NCI-H187 (cell line): ENCODE measurements around the gene PMS1.
"Not testable (repeated sequence)": the region's sequence is repeated elsewhere in the genome, so short reads cannot be mapped to it uniquely, and the experiment has no call there.

Experiments used
- DNase-seq, 2 experiments: peaks; one replicate each; lab custom pipeline; 2025; lab: John Stamatoyannopoulos, UW

The PMS1 gene

GRCh38 chr2:189783927-189784867 lies at the start of gene PMS1, which contains the start of gene ORMDL1:
Gene PMS1, plus strand, starts transcription at chr2:189784450. Its CDS starts 7,360 bp downstream, at chr2:189791810.
Gene ORMDL1, minus strand, starts transcription at chr2:189784339. Its CDS starts 1,744 bp downstream, at chr2:189782595.
- DNase-seq, result peak; percentile 78 to 87

DNA sequence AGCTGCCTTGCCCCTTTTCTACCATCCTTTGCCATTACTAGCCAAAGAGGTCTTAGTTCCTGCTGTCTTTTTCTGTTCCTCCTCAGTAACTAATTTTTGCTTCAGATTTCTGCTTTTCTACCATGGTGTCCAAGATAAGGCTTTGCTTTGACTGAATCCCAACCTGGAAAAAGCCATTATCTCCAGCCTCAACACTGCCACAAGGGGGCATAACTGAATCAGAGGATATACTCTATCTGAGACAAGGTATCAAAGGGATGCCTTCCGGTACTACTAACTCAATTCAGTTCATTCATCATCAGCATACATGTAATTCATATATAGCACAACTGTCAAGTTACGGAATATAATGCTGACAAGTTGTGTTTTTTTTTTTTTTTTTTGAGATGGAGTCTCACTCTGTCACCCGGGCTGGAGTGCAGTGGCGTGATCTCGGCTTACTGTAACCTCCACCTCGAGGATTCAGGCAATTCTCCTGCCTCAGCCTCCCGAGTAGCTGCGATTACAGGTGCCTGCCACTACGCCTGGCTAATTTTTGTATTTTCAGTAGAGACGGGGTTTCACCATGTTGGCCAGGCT lies 33.1 kb upstream of the PMS1 start:
- peak in 1 of 2 experiments; percentile 4 for DNase-seq

GRCh38 chr2:189756311-189756952 lies 27.8 kb upstream of the PMS1 start:
- no peak for DNase-seq

- not testable (repeated sequence) for DNase-seq
Measured at GRCh38 chr2:189760154-189760553, 24.1 kb upstream of the PMS1 start.

- no peak for DNase-seq
Measured at GRCh38 chr2:189762229-189762550, 22.1 kb upstream of the PMS1 start.

GRCh38 chr2:189762551-189763298 lies 21.5 kb upstream of the PMS1 start, which contains the start of gene OSGEPL1:
Gene OSGEPL1, minus strand, starts transcription at chr2:189762792. Its CDS starts 1,152 bp downstream, at chr2:189761640.
- peak; percentile 67 to 82 for DNase-seq

- DNase-seq, result no peak
Measured at GRCh38 chr2:189763908-189764661, 20.2 kb upstream of the PMS1 start.

GRCh38 chr2:189770590-189771322 lies 13.5 kb upstream of the PMS1 start:
- DNase-seq, result no peak

DNA sequence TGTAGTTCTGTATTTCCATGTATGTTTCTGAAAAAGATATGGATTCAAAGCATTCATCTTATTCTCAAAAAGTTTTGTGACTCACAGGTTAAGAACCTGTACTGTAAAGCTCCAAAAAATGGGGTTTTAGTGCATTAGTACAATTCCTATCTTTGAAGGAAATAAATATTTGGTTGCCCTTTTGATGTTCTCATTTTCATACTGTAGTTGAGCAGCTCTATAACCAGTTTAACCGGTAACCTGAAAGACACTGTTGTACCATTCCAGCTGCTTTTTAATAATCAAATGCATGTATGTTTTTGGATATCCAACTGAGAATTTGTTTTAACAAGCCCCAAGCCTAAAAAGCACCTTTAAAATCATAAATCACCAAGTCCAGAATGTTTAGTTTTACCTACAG lies 12.0 kb upstream of the PMS1 start:
- no peak for DNase-seq

- no peak for DNase-seq
Measured at GRCh38 chr2:189782221-189782671, 2.0 kb upstream of the PMS1 start.

- DNase-seq, result no peak
Measured at GRCh38 chr2:189783451-189783926, 761 bp upstream of the PMS1 start.

DNA sequence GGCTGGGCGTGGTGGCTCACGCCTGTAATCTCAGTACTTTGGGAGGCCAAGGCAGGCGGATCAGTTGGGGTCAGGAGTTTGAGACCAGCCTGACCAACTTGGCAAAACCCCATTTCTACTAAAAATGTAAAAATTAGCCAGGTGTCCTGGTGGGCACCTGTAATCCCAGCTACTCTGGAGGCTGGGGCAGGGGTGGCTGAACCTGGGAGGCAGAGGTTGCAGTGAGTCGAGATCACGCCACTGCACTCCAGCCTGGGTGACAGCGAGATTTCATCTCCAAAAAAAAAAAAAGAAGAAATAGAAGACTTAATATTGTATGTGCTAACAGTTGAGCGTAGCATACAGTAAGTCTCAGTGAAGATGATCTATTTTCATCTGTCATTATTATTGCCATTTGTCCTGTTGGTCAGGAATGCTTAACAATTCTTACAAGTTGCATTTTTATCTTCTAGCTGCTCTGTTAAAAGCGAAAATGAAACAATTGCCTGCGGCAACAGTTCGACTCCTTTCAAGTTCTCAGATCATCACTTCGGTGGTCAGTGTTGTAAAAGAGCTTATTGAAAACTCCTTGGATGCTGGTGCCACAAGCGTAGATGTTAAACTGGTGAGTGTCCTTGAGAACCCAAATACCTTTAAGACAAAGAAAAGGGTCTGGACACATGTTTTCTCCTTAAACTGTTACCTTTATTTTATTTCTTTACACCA lies 7.2 kb downstream of the PMS1 start:
- no peak for DNase-seq

GRCh38 chr2:189794310-189794709 lies 10.1 kb downstream of the PMS1 start:
- no peak for DNase-seq

- no peak for DNase-seq
Measured at GRCh38 chr2:189797902-189798301, 13.7 kb downstream of the PMS1 start.

DNA sequence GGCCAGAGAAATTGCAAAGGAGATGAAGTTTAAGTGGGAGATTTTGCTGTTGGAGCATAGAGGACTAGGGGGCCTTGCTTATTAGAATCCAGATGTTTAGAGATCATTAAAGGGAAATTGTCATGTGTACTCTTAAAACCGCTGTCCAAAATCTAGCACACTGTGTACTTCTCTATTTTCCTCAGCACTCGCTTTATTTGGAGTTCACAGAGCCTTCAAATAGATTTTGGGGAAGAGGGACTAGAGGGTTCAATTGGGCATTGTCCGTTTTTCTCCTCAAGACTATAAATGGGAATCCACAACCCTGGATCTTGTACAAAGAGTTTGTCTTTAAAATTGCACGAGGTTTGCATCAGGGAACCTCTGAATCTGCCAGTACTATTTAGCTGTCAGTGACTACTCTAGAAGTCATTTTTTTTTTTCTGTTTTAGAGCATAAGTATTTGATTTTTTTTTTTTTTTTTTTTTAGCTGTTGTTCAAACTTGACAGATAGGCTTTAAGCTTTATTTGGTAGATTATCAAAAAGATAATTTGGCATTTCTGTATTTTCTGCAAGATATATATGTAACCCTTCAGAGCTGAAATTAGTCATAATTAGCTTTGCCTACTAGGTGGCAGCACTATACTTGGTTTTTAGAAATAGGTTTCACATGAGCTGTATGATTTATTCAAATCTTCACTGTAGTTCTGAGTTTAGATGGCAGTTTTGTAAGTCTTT lies 14.2 kb downstream of the PMS1 start:
- no peak for DNase-seq

- no peak for DNase-seq
Measured at GRCh38 chr2:189799030-189799331, 14.7 kb downstream of the PMS1 start.

- DNase-seq, result no peak
Measured at GRCh38 chr2:189799531-189799930, 15.3 kb downstream of the PMS1 start.

- no peak for DNase-seq
Measured at GRCh38 chr2:189802396-189802912, 18.2 kb downstream of the PMS1 start.

GRCh38 chr2:189803431-189803830 lies 19.2 kb downstream of the PMS1 start:
- DNase-seq, result no peak
